Colon (tissue), 2 donors: ENCODE results near the gene PCSK4.
"Not testable (repeated sequence)": the region's sequence is repeated elsewhere in the genome, so short reads cannot be mapped to it uniquely, and the experiment has no call there.

Experiments used
- FAIRE-seq: peaks from 2 replicates; lab custom pipeline; 2012; peaks lifted over from hg19 to GRCh38; lab: Jason Lieb, UNC
- donor health status: control.
- donor health status: control.

The PCSK4 gene

DNA sequence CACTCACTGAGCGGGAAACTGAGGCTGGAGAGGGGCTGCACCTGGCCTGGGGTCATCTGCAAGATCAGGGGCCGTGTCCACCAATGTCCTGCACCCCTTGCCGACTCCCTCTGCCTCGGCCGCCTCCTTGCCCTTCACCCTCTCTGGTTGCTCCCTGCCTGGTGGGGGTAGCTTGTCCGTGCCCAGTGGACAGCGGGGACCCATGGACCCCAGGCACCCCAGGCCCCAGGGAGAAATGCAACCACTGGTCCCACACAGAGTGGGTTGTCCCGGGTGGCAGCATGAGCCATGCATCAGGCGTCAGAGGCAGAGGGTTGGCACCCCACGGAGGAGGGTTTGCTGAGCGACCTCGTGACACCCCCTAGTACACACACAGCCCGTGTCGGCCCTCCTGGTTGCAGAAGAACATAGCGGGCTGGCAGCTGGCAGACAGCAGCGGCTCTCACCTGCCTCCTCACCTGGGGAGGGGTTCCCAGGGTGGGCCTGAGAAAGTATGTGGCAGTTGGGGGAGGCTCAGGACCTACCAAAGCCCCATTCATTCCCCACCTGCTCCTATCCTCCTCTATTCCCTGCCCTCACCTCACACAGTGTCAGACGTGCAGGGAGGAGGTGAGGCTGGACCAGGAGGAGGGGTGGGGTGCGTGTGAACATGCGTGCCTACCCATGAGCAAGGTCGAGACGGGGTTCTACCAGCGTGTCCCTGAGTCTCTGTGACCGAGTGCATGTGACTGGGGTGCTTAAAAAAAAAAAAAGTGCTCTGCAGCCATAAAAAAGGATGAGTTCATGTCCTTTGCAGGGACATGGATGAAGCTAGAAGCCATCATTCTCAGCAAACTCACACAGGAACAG lies 14.0 kb upstream of the PCSK4 start:
- no peak for FAIRE-seq

GRCh38 chr19:1503089-1503924 lies 13.2 kb upstream of the PCSK4 start:
- no peak for FAIRE-seq

DNA sequence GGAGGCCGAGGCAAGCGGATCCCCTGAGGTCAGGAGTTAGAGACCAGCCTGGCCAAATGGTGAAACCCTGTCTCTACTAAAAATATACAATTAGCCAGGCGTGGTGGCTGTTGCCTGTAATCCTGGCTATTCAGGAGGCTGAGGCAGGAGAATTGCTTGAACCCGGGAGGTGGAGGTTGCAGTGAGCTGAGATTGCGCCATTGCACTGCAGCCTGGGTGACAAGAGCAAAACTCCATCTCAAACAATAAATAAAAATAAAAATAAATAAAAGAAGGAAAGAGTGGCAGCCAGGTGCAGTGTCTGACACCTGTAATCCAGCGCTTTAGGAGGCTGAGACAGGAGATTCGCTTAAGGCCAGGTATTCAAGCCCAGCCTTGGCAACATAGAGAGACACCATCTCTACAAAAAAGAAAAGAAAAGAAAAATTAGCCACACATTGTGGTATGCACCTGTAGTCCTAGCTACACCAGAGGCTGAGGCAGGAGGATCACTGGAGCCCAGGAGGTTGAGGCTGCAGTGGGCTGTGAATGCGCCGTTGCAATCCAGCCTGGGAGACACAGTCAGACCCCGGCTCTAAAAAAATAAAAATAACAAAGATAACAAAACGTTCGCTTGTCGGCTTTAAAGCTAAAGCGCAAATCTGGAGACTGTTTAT lies 12.4 kb upstream of the PCSK4 start:
- FAIRE-seq, result no peak

- FAIRE-seq, result no peak
Measured at GRCh38 chr19:1501200-1501595, 11.0 kb upstream of the PCSK4 start.

DNA sequence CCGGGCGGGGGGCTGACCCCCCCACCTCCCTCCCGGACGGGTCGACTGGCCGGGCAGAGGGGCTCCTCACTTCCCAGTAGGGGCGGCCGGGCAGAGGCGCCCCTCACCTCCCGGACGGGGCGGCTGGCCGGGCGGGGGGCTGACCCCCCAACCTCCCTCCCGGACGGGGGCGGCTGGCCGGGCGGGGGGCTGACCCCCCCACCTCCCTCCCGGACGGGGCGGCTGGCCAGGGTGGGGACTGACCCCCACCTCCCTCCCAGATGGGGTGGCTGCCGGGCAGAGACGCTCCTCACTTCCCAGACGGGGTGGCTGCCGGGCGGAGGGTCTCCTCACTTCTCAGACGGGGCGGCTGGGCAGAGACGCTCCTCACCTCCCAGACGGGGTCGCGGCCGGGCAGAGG lies 9.1 kb upstream of the PCSK4 start:
- FAIRE-seq, result not testable (repeated sequence)

GRCh38 chr19:1497578-1498235 lies 7.6 kb upstream of the PCSK4 start:
- FAIRE-seq, result no peak

GRCh38 chr19:1496714-1497577 lies 6.8 kb upstream of the PCSK4 start:
- no peak for FAIRE-seq

- no peak for FAIRE-seq
Measured at GRCh38 chr19:1495799-1496713, 5.9 kb upstream of the PCSK4 start.

DNA sequence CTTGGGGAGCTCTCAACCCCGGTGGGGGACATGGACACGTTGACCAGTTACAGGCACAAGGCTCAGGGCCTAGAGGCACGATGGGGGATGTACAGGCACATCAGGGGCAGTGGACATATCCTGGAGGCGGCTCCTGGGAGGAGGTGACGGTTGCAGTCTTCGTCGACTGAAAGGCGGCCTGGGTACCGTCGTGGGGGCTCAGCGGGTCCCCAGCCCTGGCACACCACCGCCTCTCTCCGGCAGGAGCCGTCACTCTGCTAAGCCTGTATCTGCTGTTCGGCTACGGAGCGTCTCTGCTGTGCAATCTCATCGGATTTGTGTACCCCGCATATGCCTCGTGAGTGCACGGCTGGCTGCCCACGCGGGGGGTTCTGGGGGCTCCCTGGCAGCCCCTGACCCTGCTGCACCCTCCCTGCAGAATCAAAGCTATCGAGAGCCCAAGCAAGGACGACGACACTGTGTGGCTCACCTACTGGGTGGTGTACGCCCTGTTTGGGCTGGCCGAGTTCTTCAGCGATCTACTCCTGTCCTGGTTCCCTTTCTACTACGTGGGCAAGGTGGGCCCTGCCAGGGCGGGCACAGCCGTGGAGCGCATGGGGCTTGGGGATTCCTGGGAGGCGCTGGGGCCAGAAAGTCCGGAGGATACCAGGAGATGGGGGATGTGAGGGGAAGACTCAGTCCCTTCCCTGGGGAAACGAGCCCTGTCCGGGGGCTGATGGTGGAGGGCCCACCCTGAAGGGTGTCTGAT lies 5.1 kb upstream of the PCSK4 start:
- FAIRE-seq, result no peak

GRCh38 chr19:1494115-1494815 lies 4.1 kb upstream of the PCSK4 start:
- no peak for FAIRE-seq

- no peak for FAIRE-seq
Measured at GRCh38 chr19:1492474-1493006, 2.4 kb upstream of the PCSK4 start.

GRCh38 chr19:1491849-1492170 lies 1.7 kb upstream of the PCSK4 start:
- no peak for FAIRE-seq

GRCh38 chr19:1491114-1491848 lies 1.1 kb upstream of the PCSK4 start, which contains the start of gene REEP6:
TSS of gene REEP6 (plus strand) at chr19:1491181. CDS start at chr19:1491270, 89 bp downstream.
- FAIRE-seq, result no peak

GRCh38 chr19:1489463-1490310 lies 463 bp downstream of the PCSK4 start:
- no peak for FAIRE-seq

DNA sequence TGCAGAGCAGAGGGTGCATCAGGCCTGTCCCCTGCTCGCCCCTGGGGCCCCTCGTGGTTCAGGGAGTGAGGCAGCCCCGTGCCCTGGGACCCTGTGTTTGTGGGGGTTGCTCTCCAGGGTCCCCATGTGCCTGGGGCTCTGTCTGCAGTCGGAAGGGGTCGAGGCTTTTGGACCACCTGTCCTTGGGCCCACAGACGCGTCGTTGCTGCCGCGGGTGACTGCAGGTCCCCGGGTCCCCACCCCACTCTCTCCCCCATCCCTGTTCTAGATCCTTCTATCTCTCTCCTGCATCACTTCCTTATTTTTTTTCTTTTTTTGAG lies 1.9 kb downstream of the PCSK4 start:
- FAIRE-seq, result no peak

GRCh38 chr19:1487576-1488281 lies 2.4 kb downstream of the PCSK4 start:
- FAIRE-seq, result no peak
